ENCODE data around the gene GJA5. TPM values are rescaled to one million over a fixed set of nuclear protein-coding genes. Genes with fewer than 3 reads are reported as not detected.

The GJA5 gene
- total RNA-seq, 1 donor from 2014 or later: not detected

DNA sequence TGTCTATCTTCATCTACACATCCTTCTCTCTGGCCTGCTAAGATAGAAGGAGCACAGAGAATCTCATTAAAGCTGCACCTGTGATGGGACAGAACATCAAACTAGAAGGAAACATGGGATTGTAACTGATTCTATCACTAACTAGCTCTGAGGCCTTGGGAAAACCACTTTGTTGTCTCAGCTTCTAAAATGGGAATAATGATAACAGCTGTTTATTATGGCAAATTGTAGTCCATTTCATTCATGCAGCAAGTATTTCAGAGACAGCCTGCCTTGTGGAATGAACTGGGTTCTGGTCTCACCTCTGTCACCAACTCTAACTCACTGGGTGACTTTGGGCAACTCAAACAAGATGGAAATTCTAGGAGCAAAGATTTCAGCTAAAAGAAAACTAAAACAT lies 12.4 kb downstream of the GJA5 start:
- no peak overlapping the region for H3K4me3 ChIP-seq (ENCODE audit: low read depth, low read length)
- FAIRE-seq: no peak
- no peak for DNase-seq (ENCODE audit: low read depth)
- TF ChIP-seq, protein P1, sequence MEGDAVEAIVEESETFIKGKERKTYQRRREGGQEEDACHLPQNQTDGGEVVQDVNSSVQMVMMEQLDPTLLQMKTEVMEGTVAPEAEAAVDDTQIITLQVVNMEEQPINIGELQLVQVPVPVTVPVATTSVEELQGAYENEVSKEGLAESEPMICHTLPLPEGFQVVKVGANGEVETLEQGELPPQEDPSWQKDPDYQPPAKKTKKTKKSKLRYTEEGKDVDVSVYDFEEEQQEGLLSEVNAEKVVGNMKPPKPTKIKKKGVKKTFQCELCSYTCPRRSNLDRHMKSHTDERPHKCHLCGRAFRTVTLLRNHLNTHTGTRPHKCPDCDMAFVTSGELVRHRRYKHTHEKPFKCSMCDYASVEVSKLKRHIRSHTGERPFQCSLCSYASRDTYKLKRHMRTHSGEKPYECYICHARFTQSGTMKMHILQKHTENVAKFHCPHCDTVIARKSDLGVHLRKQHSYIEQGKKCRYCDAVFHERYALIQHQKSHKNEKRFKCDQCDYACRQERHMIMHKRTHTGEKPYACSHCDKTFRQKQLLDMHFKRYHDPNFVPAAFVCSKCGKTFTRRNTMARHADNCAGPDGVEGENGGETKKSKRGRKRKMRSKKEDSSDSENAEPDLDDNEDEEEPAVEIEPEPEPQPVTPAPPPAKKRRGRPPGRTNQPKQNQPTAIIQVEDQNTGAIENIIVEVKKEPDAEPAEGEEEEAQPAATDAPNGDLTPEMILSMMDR (IDR thresholded peaks at IDR 0.05; ENCODE audit: insufficient read depth, low read length, severe bottlenecking): no peak
- no peaks in the 10 kb centered on the region for H3K27me3 ChIP-seq (ENCODE audit: control insufficient read depth, insufficient read depth, low read length)
- no peaks in the 10 kb centered on the region for H3K36me3 ChIP-seq (ENCODE audit: control insufficient read depth, insufficient read depth, low read length)

DNA sequence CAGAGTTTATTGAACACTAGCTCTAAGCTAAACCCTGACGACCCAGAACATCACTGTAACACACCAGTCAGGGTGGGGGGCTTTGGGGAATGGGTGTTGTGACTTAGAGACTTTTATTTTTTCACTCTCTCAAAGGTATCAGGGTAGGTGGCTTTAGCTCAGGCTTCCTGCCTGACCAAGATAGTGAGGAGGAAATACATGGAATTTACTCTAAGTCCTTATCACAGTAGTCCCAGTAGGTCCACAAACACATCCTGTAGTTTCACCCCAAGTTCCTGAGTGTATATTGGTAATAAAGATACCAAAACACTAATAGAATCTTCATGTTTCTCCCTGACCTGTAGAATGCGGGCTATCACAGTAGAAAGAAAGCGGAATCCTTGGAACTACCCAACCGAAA lies 15.1 kb downstream of the GJA5 start:
- Histone ChIP-seq H3K4me3 (ENCODE audit: low read depth, low read length) (no peak overlapping the region), H3K36me3 (ENCODE audit: control insufficient read depth, insufficient read depth, low read length) (no peaks in the 10 kb centered on the region), H3K27me3 (ENCODE audit: control insufficient read depth, insufficient read depth, low read length) (no peaks in the 10 kb centered on the region)
- TF ChIP-seq, protein P1 (IDR thresholded peaks at IDR 0.05; ENCODE audit: insufficient read depth, low read length, severe bottlenecking): no peak
- FAIRE-seq: no peak
- DNase-seq (ENCODE audit: low read depth): no peak

DNA sequence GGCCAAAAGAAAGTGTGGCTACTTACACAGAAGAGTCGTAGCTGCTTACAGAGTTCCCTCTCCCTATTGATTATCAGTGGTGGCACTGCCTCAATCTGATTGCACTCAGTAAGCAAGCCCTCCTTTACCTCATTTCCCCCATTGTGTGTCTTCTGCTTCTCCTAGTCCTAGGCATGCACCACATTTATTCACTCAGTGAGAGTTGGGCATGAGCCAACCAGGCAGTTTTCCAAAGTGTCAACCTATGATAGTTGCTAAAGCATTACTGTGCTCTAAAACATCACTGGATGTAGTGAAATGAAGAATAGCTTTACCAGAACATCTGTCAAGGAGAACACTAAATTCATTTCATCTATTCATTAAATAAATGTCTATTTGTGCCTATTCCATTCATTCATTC lies 19.3 kb downstream of the GJA5 start:
- Histone ChIP-seq H3K36me3 (ENCODE audit: control insufficient read depth, insufficient read depth, low read length) (no peaks in the 10 kb centered on the region), H3K4me3 (ENCODE audit: low read depth, low read length) (no peak overlapping the region), H3K27me3 (ENCODE audit: control insufficient read depth, insufficient read depth, low read length) (no peaks in the 10 kb centered on the region)
- TF ChIP-seq, protein P1 (IDR thresholded peaks at IDR 0.05; ENCODE audit: insufficient read depth, low read length, severe bottlenecking): no peak
- FAIRE-seq (no peak), DNase-seq (ENCODE audit: low read depth) (no peak)

DNA sequence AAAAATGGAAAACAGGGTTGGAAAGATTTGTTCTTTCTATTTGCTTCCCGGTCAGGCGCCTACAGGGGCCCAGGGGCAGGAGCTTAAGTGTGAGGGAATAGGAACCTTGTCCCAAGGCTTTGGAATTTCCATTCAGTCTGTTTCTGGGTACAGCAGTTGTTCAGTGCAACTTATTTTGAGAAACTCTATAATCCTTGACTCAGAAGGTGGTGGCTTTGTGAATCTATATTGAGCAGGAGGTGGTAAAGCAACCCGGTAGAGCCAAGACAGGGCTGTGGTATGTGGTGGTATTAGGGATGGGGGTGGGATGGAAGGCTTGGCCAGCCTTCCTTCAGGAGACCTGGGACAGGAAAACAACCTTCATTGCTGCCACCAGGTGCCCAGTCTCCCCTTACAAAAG lies 20.0 kb downstream of the GJA5 start:
- Histone ChIP-seq H3K27me3 (ENCODE audit: control insufficient read depth, insufficient read depth, low read length) (no peaks in the 10 kb centered on the region), H3K4me3 (ENCODE audit: low read depth, low read length) (no peak overlapping the region), H3K36me3 (ENCODE audit: control insufficient read depth, insufficient read depth, low read length) (no peaks in the 10 kb centered on the region)
- DNase-seq (ENCODE audit: low read depth) (no peak), FAIRE-seq (no peak)
- TF ChIP-seq, protein P1 (IDR thresholded peaks at IDR 0.05; ENCODE audit: insufficient read depth, low read length, severe bottlenecking): no peak

DNA sequence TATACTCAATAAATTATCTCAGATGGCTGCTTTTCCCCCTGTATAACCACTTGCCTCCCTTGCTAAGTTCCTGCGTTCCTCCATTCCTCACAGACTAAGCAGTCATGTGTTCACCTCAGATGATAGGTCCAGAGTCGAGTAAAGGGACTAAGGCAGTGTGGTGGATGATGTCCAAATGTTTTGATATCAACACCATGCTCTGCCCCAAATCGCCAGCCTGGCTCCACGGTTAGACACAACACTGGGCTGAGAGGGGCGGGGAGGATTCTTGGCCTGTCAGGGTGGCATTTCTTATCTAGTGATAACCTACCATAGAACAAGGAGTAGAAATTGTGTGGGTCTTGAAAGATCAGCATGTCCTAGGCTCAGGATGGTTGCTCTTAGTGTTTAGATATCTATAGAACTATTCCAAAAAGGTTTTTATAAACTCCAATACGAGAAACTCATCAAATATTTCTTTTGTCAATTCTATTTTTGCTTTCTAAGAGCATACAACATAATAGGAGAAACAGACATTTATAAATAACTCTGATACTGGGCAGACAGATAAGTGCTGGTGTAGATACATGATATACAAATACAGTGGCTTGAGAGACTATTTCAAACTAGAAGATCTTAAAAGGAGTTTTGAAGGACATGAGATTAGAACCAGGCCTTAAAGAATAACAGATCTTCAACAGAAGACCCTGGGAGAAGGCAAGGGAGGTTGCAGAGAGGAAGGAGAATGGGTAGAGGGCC lies 21.5 kb downstream of the GJA5 start:
- H3K4me3 ChIP-seq (ENCODE audit: low read depth, low read length): no peak overlapping the region
- FAIRE-seq (peak; percentile 23), DNase-seq (ENCODE audit: low read depth) (no peak)
- no peaks in the 10 kb centered on the region for H3K27me3 ChIP-seq (ENCODE audit: control insufficient read depth, insufficient read depth, low read length)
- TF ChIP-seq, protein P1 (IDR thresholded peaks at IDR 0.05; ENCODE audit: insufficient read depth, low read length, severe bottlenecking): no peak
- no peaks in the 10 kb centered on the region for H3K36me3 ChIP-seq (ENCODE audit: control insufficient read depth, insufficient read depth, low read length)

DNA sequence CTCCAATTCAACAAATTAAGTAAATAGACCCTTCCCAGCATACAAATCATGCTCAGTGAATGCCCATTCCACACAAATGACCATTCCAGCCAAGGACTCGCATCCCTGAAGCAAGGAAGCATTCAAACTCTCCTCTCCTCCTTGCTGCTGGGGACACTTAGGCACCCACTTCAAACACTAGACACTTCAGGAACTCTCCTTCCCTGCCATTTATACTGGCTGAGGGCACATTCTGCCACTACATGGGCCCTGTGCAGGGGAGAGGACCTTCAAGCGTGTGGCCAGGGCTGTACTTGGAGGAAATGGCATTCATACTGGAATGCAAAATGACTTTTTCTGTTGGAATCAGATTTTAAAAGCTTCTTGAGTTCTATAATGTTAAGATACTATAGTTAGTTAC lies 22.3 kb downstream of the GJA5 start:
- H3K36me3 ChIP-seq (ENCODE audit: control insufficient read depth, insufficient read depth, low read length): no peaks in the 10 kb centered on the region
- FAIRE-seq: no peak
- H3K4me3 ChIP-seq (ENCODE audit: low read depth, low read length): no peak overlapping the region
- TF ChIP-seq, protein P1 (IDR thresholded peaks at IDR 0.05; ENCODE audit: insufficient read depth, low read length, severe bottlenecking): no peak
- DNase-seq (ENCODE audit: low read depth): no peak
- H3K27me3 ChIP-seq (ENCODE audit: control insufficient read depth, insufficient read depth, low read length): no peaks in the 10 kb centered on the region
